Calu3 (cell line): ENCODE data around the gene FOXP1. TPM values are rescaled to one million over a fixed set of nuclear protein-coding genes. Genes with fewer than 3 reads are reported as not detected.

Experiments used
- BruUV-seq: library from RNA; stranded (reverse); fragments of 400-500 nt; replicated peaks from 2 replicates; lab custom pipeline; 2021; lab: Mats Ljungman, UMichigan
- CTCF ChIA-PET: fragments of 300-600 bp; sonication (Branson Sonifier 250); formaldehyde crosslinking; loops from one replicate; lab custom pipeline; 2022; ENCODE audit warnings: antibody characterized with exemption; lab: Charles Lee
- DNase-seq: peaks from one replicate; pipeline ENCODE4 v3.0.0; 2022
- H3K27ac Mint-ChIP-seq: one replicate; pipeline ENCODE4 v1.8.0; 2022; ENCODE audit warnings: mixed read lengths; ENCODE audit not compliant: unreplicated experiment
- H3K27me3 Mint-ChIP-seq: one replicate; pipeline ENCODE4 v1.8.0; 2022; ENCODE audit warnings: mixed read lengths; ENCODE audit not compliant: unreplicated experiment
- H3K36me3 Mint-ChIP-seq: one replicate; pipeline ENCODE4 v1.8.0; 2022; ENCODE audit warnings: mild to moderate bottlenecking, moderate library complexity, mixed read lengths; ENCODE audit not compliant: insufficient read depth, unreplicated experiment
- H3K4me1 Mint-ChIP-seq: one replicate; pipeline ENCODE4 v1.8.0; 2022; ENCODE audit warnings: mild to moderate bottlenecking, low read depth, mixed read lengths; ENCODE audit not compliant: unreplicated experiment
- H3K4me3 Mint-ChIP-seq: one replicate; pipeline ENCODE4 v1.8.0; 2022; ENCODE audit warnings: mild to moderate bottlenecking, low read depth, moderate library complexity, mixed read lengths; ENCODE audit not compliant: unreplicated experiment
- H3K9me3 Mint-ChIP-seq: one replicate; pipeline ENCODE4 v1.8.0; 2022; ENCODE audit warnings: low read depth, mixed read lengths; ENCODE audit not compliant: unreplicated experiment
- CTCF ChIP-seq: fragments of 200-600 bp; IDR thresholded peaks from one replicate; pipeline ENCODE4 v1.8.0; 2022; ENCODE audit warnings: antibody characterized with exemption; ENCODE audit not compliant: unreplicated experiment
- intact Hi-C: fragments of 100-400 bp; cut with micrococcal nuclease; formaldehyde crosslinking; loops from one replicate; pipeline ENCODE4 v1.10.0; 2022; ENCODE audit not compliant: unreplicated experiment
- total RNA-seq: library from RNA; stranded (reverse); gene quantifications from 2 replicates; pipeline ENCODE4 v1.2.3, GENCODE V29; 2022

FOXP1 gene
- total RNA-seq, 1 experiment from 2014 or later: 82.8 TPM

GRCh38 chr3:71444861-71445259, 138.7 kb downstream of the FOXP1 start:
- H3K9me3 Mint-ChIP-seq: no peaks in the 10 kb centered on the region
- H3K4me3 Mint-ChIP-seq: no peak overlapping the region
- H3K4me1 Mint-ChIP-seq: no peaks in the 10 kb centered on the region
- no TSS peak for BruUV-seq
- no peak for DNase-seq
- intact Hi-C loops: no loop called here
- no peak for TF ChIP-seq CTCF
- no peak overlapping the region for H3K27ac Mint-ChIP-seq
- H3K36me3 Mint-ChIP-seq: no peaks in the 10 kb centered on the region
- CTCF ChIA-PET: interaction anchor here (0.8 kb wide), 1 partner anchor 11 kb away, joined by 3 read pairs; no protein-coding TSS in a partner anchor
- no peaks in the 10 kb centered on the region for H3K27me3 Mint-ChIP-seq

GRCh38 chr3:71444028-71444860, 139.3 kb downstream of the FOXP1 start:
- no peak for DNase-seq
- H3K9me3 Mint-ChIP-seq: no peaks in the 10 kb centered on the region
- no peak overlapping the region for H3K27ac Mint-ChIP-seq
- H3K27me3 Mint-ChIP-seq: no peaks in the 10 kb centered on the region
- H3K36me3 Mint-ChIP-seq: no peaks in the 10 kb centered on the region
- intact Hi-C loops: no loop called here
- no peaks in the 10 kb centered on the region for H3K4me1 Mint-ChIP-seq
- CTCF ChIA-PET: no interaction called here
- no peak overlapping the region for H3K4me3 Mint-ChIP-seq
- BruUV-seq: no TSS peak
- no peak for TF ChIP-seq CTCF

- H3K4me1 Mint-ChIP-seq: no peaks in the 10 kb centered on the region
- no TSS peak for BruUV-seq
- CTCF ChIA-PET: no interaction called here
- H3K36me3 Mint-ChIP-seq: no peaks in the 10 kb centered on the region
- no peaks in the 10 kb centered on the region for H3K9me3 Mint-ChIP-seq
- intact Hi-C loops: no loop called here
- no peak for DNase-seq
- TF ChIP-seq CTCF: no peak
- no peak overlapping the region for H3K4me3 Mint-ChIP-seq
- H3K27ac Mint-ChIP-seq: no peak overlapping the region
- H3K27me3 Mint-ChIP-seq: no peaks in the 10 kb centered on the region
Observed at GRCh38 chr3:71443332-71443731, 140.2 kb downstream of the FOXP1 start.

GRCh38 chr3:71442652-71443042, 140.9 kb downstream of the FOXP1 start:
- CTCF ChIA-PET: interaction anchor here (0.7 kb wide), 1 partner anchor 342 kb away, joined by 3 read pairs; no protein-coding TSS in a partner anchor
- Mint-ChIP-seq H3K27ac (no peak overlapping the region), H3K27me3 (no peaks in the 10 kb centered on the region), H3K36me3 (no peaks in the 10 kb centered on the region), H3K9me3 (no peaks in the 10 kb centered on the region), H3K4me3 (no peak overlapping the region), H3K4me1 (no peaks in the 10 kb centered on the region)
- no peak for DNase-seq
- no TSS peak for BruUV-seq
- no peak for TF ChIP-seq CTCF
- intact Hi-C loops: no loop called here
